HG03575 (cell line): Measurements from ENCODE around the gene MCCC1.
A peak's percentile ranks its signal among the peaks of the same experiment; 100 is the strongest.

Experiments
- ATAC-seq: cut with Tn5 transposase; IDR thresholded peaks from one replicate; pipeline ENCODE4 v1.9.1; 2021; ENCODE audit not compliant: unreplicated experiment, insufficient number of reproducible peaks, low FRiP score; ENCODE audit errors: extremely low read depth

MCCC1 gene

GRCh38 chr3:182967218-182968204 is 131.8 kb downstream of the MCCC1 start:
- peak; percentile 57 for ATAC-seq

- ATAC-seq: no peak
Observed at GRCh38 chr3:182965861-182966366, 133.4 kb downstream of the MCCC1 start.
